ENCODE measurements around the gene FEV. TPM values are rescaled to one million over a fixed set of nuclear protein-coding genes. Genes with fewer than 3 reads are reported as not detected.

The FEV gene
- total and polyA plus RNA-seq, 2 experiments from 2014 or later = 0.58 to 0.70 TPM

- WGBS (ENCODE audit: low lambda C conversion rate, missing lambda C conversion rate) = 62% methylated on average over 4 of the region's 4 CpGs
- Histone ChIP-seq H3K9me3 (ENCODE audit: low read depth) (no peaks in the 10 kb centered on the region), H3K36me3 (replicated peaks; ENCODE audit: insufficient read depth, low read depth) (no peaks in the 10 kb centered on the region), H2AFZ (no peak overlapping the region), H4K20me1 (ENCODE audit: insufficient read depth, poor library complexity, severe bottlenecking) (no peaks in the 10 kb centered on the region), H3K79me2 (no peaks in the 10 kb centered on the region), H3K4me2 (no peak overlapping the region), H3K4me1 (ENCODE audit: insufficient read depth) (no peaks in the 10 kb centered on the region), H3K27ac (no peak overlapping the region), H3K27me3 (peaks cover 79% of the 10 kb centered on the region), H3K4me3 (no peak overlapping the region), H3K9me2 (replicated peaks; ENCODE audit: insufficient read depth) (no peaks in the 10 kb centered on the region)
- no peak for TF ChIP-seq CTCF (IDR thresholded peaks at IDR 0.05; ENCODE audit: poor library complexity)
- TF ChIP-seq EZH2phosphoT487 (IDR thresholded peaks at IDR 0.05; ENCODE audit: low read depth, severe bottlenecking, unreplicated experiment) = no peak
- TF ChIP-seq EZH2 (IDR thresholded peaks at IDR 0.05; ENCODE audit: borderline replicate concordance) = no peak
- DNase-seq (ENCODE audit: low spot score) = no peak
Measured at GRCh38 chr2:218975060-218975777, 9.8 kb downstream of the FEV start.

GRCh38 chr2:218970894-218971293, 14.1 kb downstream of the FEV start:
- no peak overlapping the region for H3K27ac ChIP-seq
- H3K9me3 ChIP-seq (ENCODE audit: low read depth) = no peaks in the 10 kb centered on the region
- no peaks in the 10 kb centered on the region for H3K36me3 ChIP-seq (replicated peaks; ENCODE audit: insufficient read depth, low read depth)
- no peak for DNase-seq (ENCODE audit: low spot score)
- no peak for TF ChIP-seq EZH2phosphoT487 (IDR thresholded peaks at IDR 0.05; ENCODE audit: low read depth, severe bottlenecking, unreplicated experiment)
- TF ChIP-seq EZH2 (IDR thresholded peaks at IDR 0.05; ENCODE audit: borderline replicate concordance) = no peak
- no peak for TF ChIP-seq CTCF (IDR thresholded peaks at IDR 0.05; ENCODE audit: poor library complexity)
- no peaks in the 10 kb centered on the region for H4K20me1 ChIP-seq (ENCODE audit: insufficient read depth, poor library complexity, severe bottlenecking)
- no peak overlapping the region for H3K4me3 ChIP-seq
- WGBS (ENCODE audit: low lambda C conversion rate, missing lambda C conversion rate) = 29% methylated on average over 1 of the region's 1 CpG
- H2AFZ ChIP-seq = no peak overlapping the region
- H3K79me2 ChIP-seq = no peaks in the 10 kb centered on the region
- no peak overlapping the region for H3K4me2 ChIP-seq
- H3K9me2 ChIP-seq (replicated peaks; ENCODE audit: insufficient read depth) = no peaks in the 10 kb centered on the region
- H3K4me1 ChIP-seq (ENCODE audit: insufficient read depth) = no peaks in the 10 kb centered on the region
- peaks cover 70% of the 10 kb centered on the region for H3K27me3 ChIP-seq

- H3K4me2 ChIP-seq = no peak overlapping the region
- DNase-seq (ENCODE audit: low spot score) = no peak
- no peaks in the 10 kb centered on the region for H3K9me2 ChIP-seq (replicated peaks; ENCODE audit: insufficient read depth)
- no peaks in the 10 kb centered on the region for H4K20me1 ChIP-seq (ENCODE audit: insufficient read depth, poor library complexity, severe bottlenecking)
- 46% methylated on average over 5 of the region's 5 CpGs for WGBS (ENCODE audit: low lambda C conversion rate, missing lambda C conversion rate)
- no peak overlapping the region for H3K27ac ChIP-seq
- H3K36me3 ChIP-seq (replicated peaks; ENCODE audit: insufficient read depth, low read depth) = no peaks in the 10 kb centered on the region
- H3K4me3 ChIP-seq = no peak overlapping the region
- H3K27me3 ChIP-seq = peaks cover 70% of the 10 kb centered on the region
- no peaks in the 10 kb centered on the region for H3K9me3 ChIP-seq (ENCODE audit: low read depth)
- peaks cover 7% of the 10 kb centered on the region for H3K4me1 ChIP-seq (ENCODE audit: insufficient read depth)
- H2AFZ ChIP-seq = no peak overlapping the region
- TF ChIP-seq EZH2 (IDR thresholded peaks at IDR 0.05; ENCODE audit: borderline replicate concordance) (no peak), CTCF (IDR thresholded peaks at IDR 0.05; ENCODE audit: poor library complexity) (no peak), EZH2phosphoT487 (IDR thresholded peaks at IDR 0.05; ENCODE audit: low read depth, severe bottlenecking, unreplicated experiment) (no peak)
- H3K79me2 ChIP-seq = no peaks in the 10 kb centered on the region
Measured at GRCh38 chr2:218964041-218964771, 20.8 kb downstream of the FEV start.

Measured in hepatocyte (in vitro differentiated cells).